Gastrocnemius medialis (tissue), 4 donors: ENCODE measurements around the gene NUDT7. TPM values are rescaled to one million over a fixed set of nuclear protein-coding genes. Genes with fewer than 3 reads are reported as not detected.

ENCODE experiments used
- ATAC-seq, 2 donors: fragments of 150-250 bp; one replicate each; pipeline ENCODE4 v1.9.1; 2016
- DNase-seq, 2 donors: peaks; one replicate each; pipeline ENCODE4 v3.0.0-alpha.2; 2019
- H3K27ac ChIP-seq, 4 donors: fragments of 200-600 bp; sonication (generic); 1 replicate in 1 of 4; 2 replicates in 3 of 4; pipeline ENCODE4 v1.5.1; 2016 to 2018; ENCODE audit warnings: mild to moderate bottlenecking in 2 of 4, moderate library complexity in 1 of 4
- H3K27me3 ChIP-seq, 3 donors: fragments of 200-600 bp; sonication (generic) in 2 of 3; 1 replicate in 1 of 3; 2 replicates in 2 of 3; pipeline versions ENCODE4 v1.5.1 to v1.6.0; 2016 to 2019; ENCODE audit warnings: mild to moderate bottlenecking in 1 of 3, moderate library complexity in 1 of 3
- H3K36me3 ChIP-seq, 2 donors: fragments of 200-600 bp; sonication (generic) in 1 of 2; one replicate each; pipeline ENCODE4 v1.5.1; 2017 to 2018
- H3K4me1 ChIP-seq, 2 donors: fragments of 200-600 bp; sonication (generic) in 1 of 2; one replicate each; pipeline ENCODE4 v1.5.1; 2016 to 2017; ENCODE audit warnings: mild to moderate bottlenecking in 2 of 2
- H3K4me3 ChIP-seq, 4 donors: fragments of 200-600 bp; sonication (generic) in 3 of 4; 1 replicate in 1 of 4; 2 replicates in 3 of 4; pipeline ENCODE4 v1.5.1; 2016 to 2019; ENCODE audit warnings: mild to moderate bottlenecking in 2 of 4
- H3K9me3 ChIP-seq, 3 donors: fragments of 200-600 bp; sonication (generic) in 2 of 3; 1 replicate in 1 of 3; 2 replicates in 2 of 3; pipeline ENCODE4 v1.5.1; 2016 to 2019
- POLR2A ChIP-seq, 2 donors: fragments of 450-650 bp; IDR thresholded peaks; one replicate each; pipeline ENCODE4 v1.6.1; 2017; ENCODE audit warnings: antibody characterized with exemption in 2 of 2, mild to moderate bottlenecking in 2 of 2, moderate library complexity in 2 of 2
- in situ Hi-C, 4 donors: fragments of 200-750 bp; cut with MboI; loops; one replicate each; pipeline versions ENCODE4 v1.15.0 to v1.8.0; 2017; ENCODE audit warnings: low sequenced_read_pairs in 4 of 4
- intact Hi-C: fragments of 100-400 bp; cut with DNase I; formaldehyde crosslinking; loops from one replicate; pipeline ENCODE4 v1.15.1; 2023; ENCODE audit warnings: low total_unique reads
- total RNA-seq, 4 donors: library from RNA; depleted of rRNA; stranded (reverse); fragments of >200 nt; gene quantifications; one replicate each; pipeline versions ENCODE4 v1.1.0 to v1.2.3, GENCODE V29; 2016
- TF ChIP-seq, protein P1 (sequence below), 5 experiments: fragments of 450-650 bp in 3 of 5; fragments of 200-600 bp in 2 of 5; sonication (generic) in 2 of 5; IDR thresholded peaks in 4 of 5; conservative IDR thresholded peaks in 1 of 5; 1 replicate in 4 of 5; 2 replicates in 1 of 5; pipeline ENCODE4 v1.5.1; 2016 to 2019; ENCODE audit warnings: antibody characterized with exemption in 5 of 5, mild to moderate bottlenecking in 3 of 5, moderate library complexity in 3 of 5

NUDT7 gene
- total RNA-seq, 4 donors from 2014 or later = 2.3 to 11.0 (median 3.4) TPM

- H3K4me1 ChIP-seq = no peaks in the 10 kb centered on the region
- H3K27ac ChIP-seq = no peak overlapping the region
- H3K4me3 ChIP-seq = no peak overlapping the region
- no peaks in the 10 kb centered on the region for H3K27me3 ChIP-seq
- intact Hi-C loops (no loop called here), in situ Hi-C loops (loop anchor here (5.0 to 10.0 kb wide), 2 partner anchors 293 to 295 kb away; no protein-coding TSS in a partner anchor)
- no peaks in the 10 kb centered on the region for H3K9me3 ChIP-seq
- H3K36me3 ChIP-seq = no peaks in the 10 kb centered on the region
- no peak for DNase-seq
- no peak for ATAC-seq
- no peak for TF ChIP-seq POLR2A (IDR thresholded peaks at IDR 0.05)
- TF ChIP-seq, protein P1, sequence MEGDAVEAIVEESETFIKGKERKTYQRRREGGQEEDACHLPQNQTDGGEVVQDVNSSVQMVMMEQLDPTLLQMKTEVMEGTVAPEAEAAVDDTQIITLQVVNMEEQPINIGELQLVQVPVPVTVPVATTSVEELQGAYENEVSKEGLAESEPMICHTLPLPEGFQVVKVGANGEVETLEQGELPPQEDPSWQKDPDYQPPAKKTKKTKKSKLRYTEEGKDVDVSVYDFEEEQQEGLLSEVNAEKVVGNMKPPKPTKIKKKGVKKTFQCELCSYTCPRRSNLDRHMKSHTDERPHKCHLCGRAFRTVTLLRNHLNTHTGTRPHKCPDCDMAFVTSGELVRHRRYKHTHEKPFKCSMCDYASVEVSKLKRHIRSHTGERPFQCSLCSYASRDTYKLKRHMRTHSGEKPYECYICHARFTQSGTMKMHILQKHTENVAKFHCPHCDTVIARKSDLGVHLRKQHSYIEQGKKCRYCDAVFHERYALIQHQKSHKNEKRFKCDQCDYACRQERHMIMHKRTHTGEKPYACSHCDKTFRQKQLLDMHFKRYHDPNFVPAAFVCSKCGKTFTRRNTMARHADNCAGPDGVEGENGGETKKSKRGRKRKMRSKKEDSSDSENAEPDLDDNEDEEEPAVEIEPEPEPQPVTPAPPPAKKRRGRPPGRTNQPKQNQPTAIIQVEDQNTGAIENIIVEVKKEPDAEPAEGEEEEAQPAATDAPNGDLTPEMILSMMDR (IDR thresholded peaks at IDR 0.05 in 4 of 5, conservative IDR thresholded peaks at IDR 0.05 in 1 of 5) = no peak
These were observed 42.9 kb upstream of the NUDT7 start for GRCh38 chr16:77679391-77679790.

DNA sequence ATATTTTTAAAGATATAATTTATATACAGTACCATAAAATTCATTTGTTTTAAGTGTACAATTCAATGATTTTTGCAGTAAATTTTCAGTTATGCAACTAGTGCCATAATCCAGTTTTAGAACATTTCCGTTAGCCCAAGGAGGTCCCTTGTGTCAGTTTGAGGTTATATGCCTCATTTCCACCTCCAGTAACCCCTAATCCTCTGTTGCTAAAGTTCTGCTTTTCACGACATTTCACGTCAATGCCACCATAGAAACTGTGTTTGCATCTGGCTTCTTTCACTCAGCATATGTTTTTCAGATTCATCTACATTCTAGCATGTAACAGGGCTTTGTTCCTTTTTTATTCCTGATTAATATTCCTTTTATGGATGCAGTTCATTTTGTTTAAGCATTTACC is 42.4 kb upstream of the NUDT7 start:
- DNase-seq = no peak
- H3K36me3 ChIP-seq = no peaks in the 10 kb centered on the region
- no peak overlapping the region for H3K4me3 ChIP-seq
- H3K27me3 ChIP-seq = no peaks in the 10 kb centered on the region
- H3K4me1 ChIP-seq = no peaks in the 10 kb centered on the region
- no peaks in the 10 kb centered on the region for H3K9me3 ChIP-seq
- intact Hi-C loops = no loop called here
- no peak for ATAC-seq
- no peak for TF ChIP-seq POLR2A (IDR thresholded peaks at IDR 0.05)
- TF ChIP-seq, protein P1 (IDR thresholded peaks at IDR 0.05 in 4 of 5, conservative IDR thresholded peaks at IDR 0.05 in 1 of 5) = no peak
- in situ Hi-C loops = loop anchor here (5.0 to 10.0 kb wide), 2 partner anchors 292 to 295 kb away; no protein-coding TSS in a partner anchor
- H3K27ac ChIP-seq = no peak overlapping the region

GRCh38 chr16:77680496-77680895 is 41.8 kb upstream of the NUDT7 start:
- DNase-seq (no peak), ATAC-seq (no peak)
- H3K4me1 ChIP-seq = no peaks in the 10 kb centered on the region
- no peaks in the 10 kb centered on the region for H3K9me3 ChIP-seq
- no peak for TF ChIP-seq POLR2A (IDR thresholded peaks at IDR 0.05)
- TF ChIP-seq, protein P1 (IDR thresholded peaks at IDR 0.05 in 4 of 5, conservative IDR thresholded peaks at IDR 0.05 in 1 of 5) = no peak
- in situ Hi-C loops = no loop called here
- H3K36me3 ChIP-seq = no peaks in the 10 kb centered on the region
- H3K27me3 ChIP-seq = no peaks in the 10 kb centered on the region
- intact Hi-C loops = no loop called here
- no peak overlapping the region for H3K4me3 ChIP-seq
- H3K27ac ChIP-seq = no peak overlapping the region

GRCh38 chr16:77682586-77682985 is 39.7 kb upstream of the NUDT7 start:
- intact Hi-C loops (no loop called here), in situ Hi-C loops (no loop called here)
- no peak for TF ChIP-seq POLR2A (IDR thresholded peaks at IDR 0.05)
- TF ChIP-seq, protein P1 (IDR thresholded peaks at IDR 0.05 in 4 of 5, conservative IDR thresholded peaks at IDR 0.05 in 1 of 5) = no peak
- H3K27me3 ChIP-seq = no peaks in the 10 kb centered on the region
- H3K27ac ChIP-seq = no peak overlapping the region
- H3K4me3 ChIP-seq = no peak overlapping the region
- ATAC-seq (no peak), DNase-seq (no peak)
- H3K4me1 ChIP-seq = no peaks in the 10 kb centered on the region
- H3K36me3 ChIP-seq = no peaks in the 10 kb centered on the region
- H3K9me3 ChIP-seq = no peaks in the 10 kb centered on the region
